Measurements from ENCODE around the gene RBM12. TPM values are rescaled to one million over a fixed set of nuclear protein-coding genes. Genes with fewer than 3 reads are reported as not detected.

Gene RBM12
- total RNA-seq, 1 donor from 2014 or later, result 88.4 TPM

DNA sequence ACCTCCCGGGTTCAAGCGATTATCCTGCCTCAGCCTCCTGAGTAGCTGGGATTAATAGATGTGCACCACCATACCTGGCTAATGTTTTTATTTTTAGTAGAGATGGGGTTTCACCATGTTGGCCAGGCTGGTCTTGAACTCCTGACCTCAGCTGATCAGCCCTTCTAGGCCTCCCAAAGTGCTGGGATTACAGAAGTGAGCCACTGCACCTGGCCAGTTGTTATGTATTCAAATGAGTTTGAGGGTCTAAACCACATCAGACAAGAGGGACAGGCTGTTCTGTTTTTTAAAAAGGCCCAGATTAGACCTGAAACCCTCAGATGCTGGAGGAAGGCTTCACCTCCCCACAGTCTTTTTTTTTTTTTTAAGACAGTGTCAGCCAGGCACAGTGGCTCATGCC lies 53.2 kb downstream of the RBM12 start:
- Mint-ChIP-seq H3K4me1 (ENCODE audit: low read depth, unreplicated experiment) (peaks cover 5% of the 10 kb centered on the region), H3K9me3 (ENCODE audit: unreplicated experiment) (no peaks in the 10 kb centered on the region), H3K27me3 (ENCODE audit: low read depth, unreplicated experiment) (peaks cover 17% of the 10 kb centered on the region), H3K36me3 (ENCODE audit: low read depth, unreplicated experiment) (no peaks in the 10 kb centered on the region), H3K4me3 (ENCODE audit: unreplicated experiment) (no peak overlapping the region), H3K27ac (ENCODE audit: unreplicated experiment) (no peak overlapping the region)
- H2AFZ ChIP-seq (ENCODE audit: low read depth, low read length), result no peak overlapping the region
- no peaks in the 10 kb centered on the region for H3K36me3 ChIP-seq (ENCODE audit: insufficient read depth, low read length)
- no peaks in the 10 kb centered on the region for H3K27me3 ChIP-seq (ENCODE audit: insufficient read depth, low read length)
- H3K4me3 ChIP-seq (ENCODE audit: insufficient read depth, low read depth, low read length), result no peak overlapping the region
- FAIRE-seq (no peak), DNase-seq (ENCODE audit: low read depth) (no peak)
- TF ChIP-seq, protein P1, sequence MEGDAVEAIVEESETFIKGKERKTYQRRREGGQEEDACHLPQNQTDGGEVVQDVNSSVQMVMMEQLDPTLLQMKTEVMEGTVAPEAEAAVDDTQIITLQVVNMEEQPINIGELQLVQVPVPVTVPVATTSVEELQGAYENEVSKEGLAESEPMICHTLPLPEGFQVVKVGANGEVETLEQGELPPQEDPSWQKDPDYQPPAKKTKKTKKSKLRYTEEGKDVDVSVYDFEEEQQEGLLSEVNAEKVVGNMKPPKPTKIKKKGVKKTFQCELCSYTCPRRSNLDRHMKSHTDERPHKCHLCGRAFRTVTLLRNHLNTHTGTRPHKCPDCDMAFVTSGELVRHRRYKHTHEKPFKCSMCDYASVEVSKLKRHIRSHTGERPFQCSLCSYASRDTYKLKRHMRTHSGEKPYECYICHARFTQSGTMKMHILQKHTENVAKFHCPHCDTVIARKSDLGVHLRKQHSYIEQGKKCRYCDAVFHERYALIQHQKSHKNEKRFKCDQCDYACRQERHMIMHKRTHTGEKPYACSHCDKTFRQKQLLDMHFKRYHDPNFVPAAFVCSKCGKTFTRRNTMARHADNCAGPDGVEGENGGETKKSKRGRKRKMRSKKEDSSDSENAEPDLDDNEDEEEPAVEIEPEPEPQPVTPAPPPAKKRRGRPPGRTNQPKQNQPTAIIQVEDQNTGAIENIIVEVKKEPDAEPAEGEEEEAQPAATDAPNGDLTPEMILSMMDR (IDR thresholded peaks at IDR 0.05; ENCODE audit: insufficient read depth, low read depth, low read length), result no peak
- TF ChIP-seq EZH2 (IDR thresholded peaks at IDR 0.05; ENCODE audit: insufficient read depth, low read length), result no peak
- peaks cover 5% of the 10 kb centered on the region for H3K4me1 ChIP-seq (ENCODE audit: insufficient read depth, low read length)
- H4K20me1 ChIP-seq (ENCODE audit: insufficient read depth, low read length), result no peaks in the 10 kb centered on the region
- H3K9me3 ChIP-seq (ENCODE audit: insufficient read depth, low read depth, low read length), result no peaks in the 10 kb centered on the region
- no peaks in the 10 kb centered on the region for H3K79me2 ChIP-seq (ENCODE audit: insufficient read depth, low read length)
- H3K4me2 ChIP-seq (ENCODE audit: low read length), result no peak overlapping the region
- H3K27ac ChIP-seq (ENCODE audit: low read depth, low read length), result no peak overlapping the region
- no peak overlapping the region for H3K9ac ChIP-seq (ENCODE audit: low read length)

DNA sequence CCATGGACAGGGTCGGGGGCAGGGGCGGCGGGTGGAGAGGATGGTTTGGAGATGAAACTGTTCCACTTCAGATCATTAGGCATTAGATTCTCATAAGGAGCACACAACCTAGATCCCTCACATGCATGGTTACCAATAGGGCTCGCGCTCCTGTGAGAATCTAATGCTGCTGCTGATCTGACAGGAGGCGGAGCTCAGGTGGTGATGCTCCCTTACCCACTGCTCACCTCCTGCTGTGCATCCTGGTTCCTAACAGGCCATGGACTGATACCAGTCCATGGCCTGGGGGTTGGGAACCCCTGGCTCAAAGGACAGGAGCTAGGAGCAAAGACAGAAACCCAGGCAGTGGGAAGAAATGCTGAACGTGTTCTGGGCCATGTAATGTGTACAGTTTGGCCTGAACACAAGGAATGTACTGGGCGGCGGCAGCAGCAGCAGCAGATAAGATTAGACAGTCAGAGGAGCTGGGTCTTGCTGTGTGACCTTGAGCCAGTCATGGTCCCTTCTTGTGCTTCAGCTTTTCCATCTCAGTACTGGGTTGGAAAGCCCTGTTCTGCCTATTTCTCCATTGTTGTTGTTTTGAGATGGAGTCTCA lies 53.8 kb downstream of the RBM12 start:
- no peak overlapping the region for H3K9ac ChIP-seq (ENCODE audit: low read length)
- no peak for TF ChIP-seq EZH2 (IDR thresholded peaks at IDR 0.05; ENCODE audit: insufficient read depth, low read length)
- no peaks in the 10 kb centered on the region for H3K27me3 ChIP-seq (ENCODE audit: insufficient read depth, low read length)
- no peak overlapping the region for H3K4me2 ChIP-seq (ENCODE audit: low read length)
- Mint-ChIP-seq H3K4me3 (ENCODE audit: unreplicated experiment) (no peak overlapping the region), H3K4me1 (ENCODE audit: low read depth, unreplicated experiment) (peaks cover 5% of the 10 kb centered on the region), H3K27ac (ENCODE audit: unreplicated experiment) (no peak overlapping the region), H3K36me3 (ENCODE audit: low read depth, unreplicated experiment) (no peaks in the 10 kb centered on the region), H3K27me3 (ENCODE audit: low read depth, unreplicated experiment) (peaks cover 17% of the 10 kb centered on the region), H3K9me3 (ENCODE audit: unreplicated experiment) (no peaks in the 10 kb centered on the region)
- no peak overlapping the region for H3K27ac ChIP-seq (ENCODE audit: low read depth, low read length)
- H4K20me1 ChIP-seq (ENCODE audit: insufficient read depth, low read length), result no peaks in the 10 kb centered on the region
- no peaks in the 10 kb centered on the region for H3K79me2 ChIP-seq (ENCODE audit: insufficient read depth, low read length)
- H3K4me3 ChIP-seq (ENCODE audit: insufficient read depth, low read depth, low read length), result no peak overlapping the region
- H3K36me3 ChIP-seq (ENCODE audit: insufficient read depth, low read length), result no peaks in the 10 kb centered on the region
- H3K9me3 ChIP-seq (ENCODE audit: insufficient read depth, low read depth, low read length), result no peaks in the 10 kb centered on the region
- FAIRE-seq, result no peak
- H2AFZ ChIP-seq (ENCODE audit: low read depth, low read length), result no peak overlapping the region
- peaks cover 4% of the 10 kb centered on the region for H3K4me1 ChIP-seq (ENCODE audit: insufficient read depth, low read length)
- no peak for DNase-seq (ENCODE audit: low read depth)

DNA sequence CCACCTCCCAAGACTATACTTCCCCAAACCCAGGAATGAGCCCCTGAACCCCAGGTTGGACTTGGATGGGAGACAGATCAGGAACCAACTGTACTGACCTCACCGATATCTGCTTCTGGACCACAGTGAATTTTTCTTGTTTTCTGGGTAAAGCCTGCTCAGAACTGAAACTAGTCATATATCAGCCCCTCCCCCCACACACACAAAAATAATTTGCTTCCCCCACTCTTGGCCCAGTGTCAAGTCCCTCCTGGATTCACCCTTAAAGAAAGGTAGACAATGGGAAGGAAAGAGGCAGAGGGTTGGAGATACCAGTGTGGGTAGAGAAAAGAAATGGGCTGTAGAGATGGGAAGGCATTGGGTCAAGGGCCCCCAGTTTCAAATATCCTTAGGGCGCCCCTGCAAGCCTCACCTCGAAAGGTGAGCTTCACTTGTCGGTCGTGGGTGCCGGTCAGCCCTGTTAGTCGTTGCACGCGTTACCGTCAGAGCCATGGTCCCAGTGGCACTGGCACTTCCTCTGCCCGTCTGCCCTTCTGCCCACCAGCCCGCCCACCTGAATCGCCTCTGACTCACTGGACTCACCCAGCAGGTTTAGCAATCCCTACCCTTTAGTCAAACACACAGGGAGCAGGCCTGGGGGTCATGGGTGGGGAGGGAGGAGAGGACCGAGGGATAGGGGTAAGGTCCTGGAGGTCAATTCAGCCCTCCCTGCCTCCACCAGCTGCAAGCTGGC lies 57.5 kb downstream of the RBM12 start:
- Histone ChIP-seq H3K9ac (ENCODE audit: low read length) (no peak overlapping the region), H3K36me3 (ENCODE audit: insufficient read depth, low read length) (no peaks in the 10 kb centered on the region), H3K27me3 (ENCODE audit: insufficient read depth, low read length) (peaks cover 3% of the 10 kb centered on the region), H3K4me2 (ENCODE audit: low read length) (no peak overlapping the region), H4K20me1 (ENCODE audit: insufficient read depth, low read length) (no peaks in the 10 kb centered on the region), H3K9me3 (ENCODE audit: insufficient read depth, low read depth, low read length) (no peaks in the 10 kb centered on the region), H3K79me2 (ENCODE audit: insufficient read depth, low read length) (no peaks in the 10 kb centered on the region), H3K4me3 (ENCODE audit: insufficient read depth, low read depth, low read length) (no peak overlapping the region), H3K4me1 (ENCODE audit: insufficient read depth, low read length) (no peaks in the 10 kb centered on the region), H3K27ac (ENCODE audit: low read depth, low read length) (no peak overlapping the region), H2AFZ (ENCODE audit: low read depth, low read length) (no peak overlapping the region)
- FAIRE-seq (no peak), DNase-seq (ENCODE audit: low read depth) (no peak)
- no peak for TF ChIP-seq EZH2 (IDR thresholded peaks at IDR 0.05; ENCODE audit: insufficient read depth, low read length)
- TF ChIP-seq, protein P1 (IDR thresholded peaks at IDR 0.05; ENCODE audit: insufficient read depth, low read depth, low read length), result no peak
- no peak overlapping the region for H3K27ac Mint-ChIP-seq (ENCODE audit: unreplicated experiment)
- peaks cover 5% of the 10 kb centered on the region for H3K4me1 Mint-ChIP-seq (ENCODE audit: low read depth, unreplicated experiment)
- peaks cover 29% of the 10 kb centered on the region for H3K27me3 Mint-ChIP-seq (ENCODE audit: low read depth, unreplicated experiment)
- peaks cover 1% of the 10 kb centered on the region for H3K36me3 Mint-ChIP-seq (ENCODE audit: low read depth, unreplicated experiment)
- H3K9me3 Mint-ChIP-seq (ENCODE audit: unreplicated experiment), result peaks cover 7% of the 10 kb centered on the region
- no peak overlapping the region for H3K4me3 Mint-ChIP-seq (ENCODE audit: unreplicated experiment)

All from astrocyte (in vitro differentiated cells and primary cell).